Cerebellar cortex (tissue), 1 donor: Measurements from ENCODE around the gene PINK1.

Experiments
- DNase-seq: peaks from one replicate; pipeline ENCODE4 v3.0.0-alpha.2; 2015; ENCODE audit warnings: low spot score

PINK1 gene

GRCh38 chr1:20610970-20611369 lies 22.3 kb upstream of the PINK1 start:
- DNase-seq: no peak

- DNase-seq: no peak
Measured at GRCh38 chr1:20611652-20612051, 21.6 kb upstream of the PINK1 start.

GRCh38 chr1:20612221-20612746 lies 21.0 kb upstream of the PINK1 start:
- no peak for DNase-seq

- DNase-seq: no peak
Measured at GRCh38 chr1:20614131-20614579, 19.1 kb upstream of the PINK1 start.

- DNase-seq: peak; percentile 60
Measured at GRCh38 chr1:20615946-20616846, 17.1 kb upstream of the PINK1 start.

- no peak for DNase-seq
Measured at GRCh38 chr1:20616847-20617487, 16.3 kb upstream of the PINK1 start.

- no peak for DNase-seq
Measured at GRCh38 chr1:20618550-20618949, 14.7 kb upstream of the PINK1 start.

GRCh38 chr1:20619999-20620398 lies 13.3 kb upstream of the PINK1 start:
- no peak for DNase-seq

- no peak for DNase-seq
Measured at GRCh38 chr1:20621012-20621411, 12.2 kb upstream of the PINK1 start.

GRCh38 chr1:20624709-20625108 lies 8.5 kb upstream of the PINK1 start:
- no peak for DNase-seq

GRCh38 chr1:20625176-20626097 lies 7.8 kb upstream of the PINK1 start:
- DNase-seq: no peak

GRCh38 chr1:20626098-20626427 lies 7.2 kb upstream of the PINK1 start:
- no peak for DNase-seq

GRCh38 chr1:20626524-20626923 lies 6.7 kb upstream of the PINK1 start:
- no peak for DNase-seq

- DNase-seq: no peak
Measured at GRCh38 chr1:20630729-20631128, 2.5 kb upstream of the PINK1 start.

GRCh38 chr1:20632386-20632785 lies 872 bp upstream of the PINK1 start:
- no peak for DNase-seq

- DNase-seq: no peak
Measured at GRCh38 chr1:20634065-20634593, 871 bp downstream of the PINK1 start.

GRCh38 chr1:20634594-20635084 lies 1.4 kb downstream of the PINK1 start:
- peak; percentile 56 for DNase-seq

- DNase-seq: no peak
Measured at GRCh38 chr1:20636785-20637347, 3.6 kb downstream of the PINK1 start.

GRCh38 chr1:20640183-20640597 lies 6.9 kb downstream of the PINK1 start:
- DNase-seq: peak; percentile 69

- DNase-seq: no peak
Measured at GRCh38 chr1:20641975-20642374, 8.7 kb downstream of the PINK1 start.

GRCh38 chr1:20643080-20643479 lies 9.8 kb downstream of the PINK1 start:
- DNase-seq: no peak
